Measurements from ENCODE around the gene SGCA.

SGCA gene

GRCh38 chr17:50218071-50218759 lies 52.4 kb downstream of the SGCA start:
- Mint-ChIP-seq H3K9me3 (no peaks in the 10 kb centered on the region), H3K4me3 (no peak overlapping the region), H3K36me3 (ENCODE audit: insufficient read depth) (no peaks in the 10 kb centered on the region), H3K27me3 (peaks cover 29 to 51% of the 10 kb centered on the region in 2 donors), H3K27ac (no peak overlapping the region), H3K4me1 (ENCODE audit: low read depth in 2 of 2) (peaks cover 2 to 4% of the 10 kb centered on the region in 2 donors)
- ATAC-seq (replicated peaks): no peak
- DNase-seq: no peak

GRCh38 chr17:50218771-50219315 lies 53.0 kb downstream of the SGCA start:
- no peak overlapping the region for H3K27ac Mint-ChIP-seq
- DNase-seq (no peak), ATAC-seq (replicated peaks) (no peak)
- H3K36me3 Mint-ChIP-seq (ENCODE audit: insufficient read depth): no peaks in the 10 kb centered on the region
- no peaks in the 10 kb centered on the region for H3K9me3 Mint-ChIP-seq
- H3K27me3 Mint-ChIP-seq: peaks cover 29 to 48% of the 10 kb centered on the region in 2 donors
- H3K4me1 Mint-ChIP-seq (ENCODE audit: low read depth in 2 of 2): no peaks in the 10 kb centered on the region
- H3K4me3 Mint-ChIP-seq: no peak overlapping the region

GRCh38 chr17:50219342-50219741 lies 53.5 kb downstream of the SGCA start:
- Mint-ChIP-seq H3K4me3 (no peak overlapping the region), H3K9me3 (no peaks in the 10 kb centered on the region), H3K4me1 (ENCODE audit: low read depth in 2 of 2) (no peaks in the 10 kb centered on the region), H3K27me3 (peaks cover 26 to 43% of the 10 kb centered on the region in 2 donors), H3K36me3 (ENCODE audit: insufficient read depth) (no peaks in the 10 kb centered on the region), H3K27ac (no peak overlapping the region)
- ATAC-seq (replicated peaks): no peak
- no peak for DNase-seq

- peaks cover 24 to 37% of the 10 kb centered on the region in 2 donors for H3K27me3 Mint-ChIP-seq
These were observed 54.2 kb downstream of the SGCA start for GRCh38 chr17:50219939-50220465.

GRCh38 chr17:50220811-50221210 lies 55.0 kb downstream of the SGCA start:
- no peak overlapping the region for H3K4me3 Mint-ChIP-seq
- DNase-seq: no peak
- no peak for ATAC-seq (replicated peaks)
- peaks cover 0 to under 1% of the 10 kb centered on the region in 2 donors for H3K9me3 Mint-ChIP-seq
- H3K27me3 Mint-ChIP-seq: peaks cover 24 to 36% of the 10 kb centered on the region in 2 donors
- no peaks in the 10 kb centered on the region for H3K4me1 Mint-ChIP-seq (ENCODE audit: low read depth in 2 of 2)
- no peak overlapping the region for H3K27ac Mint-ChIP-seq
- H3K36me3 Mint-ChIP-seq (ENCODE audit: insufficient read depth): no peaks in the 10 kb centered on the region

More at GRCh38 chr17:50219939-50220465, 54.2 kb downstream of the SGCA start:
- Mint-ChIP-seq H3K9me3 (no peaks in the 10 kb centered on the region), H3K27ac (no peak overlapping the region), H3K36me3 (ENCODE audit: insufficient read depth) (no peaks in the 10 kb centered on the region), H3K4me1 (ENCODE audit: low read depth in 2 of 2) (no peaks in the 10 kb centered on the region), H3K4me3 (no peak overlapping the region)
- no peak for ATAC-seq (replicated peaks)
- DNase-seq: no peak

GRCh38 chr17:50221266-50221863 lies 55.6 kb downstream of the SGCA start:
- Mint-ChIP-seq H3K4me3 (no peak overlapping the region), H3K27ac (no peak overlapping the region), H3K36me3 (ENCODE audit: insufficient read depth) (no peaks in the 10 kb centered on the region), H3K27me3 (peaks cover 24 to 32% of the 10 kb centered on the region in 2 donors), H3K9me3 (peaks cover 0 to 4% of the 10 kb centered on the region in 2 donors), H3K4me1 (ENCODE audit: low read depth in 2 of 2) (no peaks in the 10 kb centered on the region)
- no peak for ATAC-seq (replicated peaks)
- no peak for DNase-seq

GRCh38 chr17:50221864-50222545 lies 56.2 kb downstream of the SGCA start:
- peaks cover 22 to 26% of the 10 kb centered on the region in 2 donors for H3K27me3 Mint-ChIP-seq
- no peak for DNase-seq

GRCh38 chr17:50222922-50223321 lies 57.1 kb downstream of the SGCA start:
- ATAC-seq (replicated peaks) (no peak), DNase-seq (no peak)
- Mint-ChIP-seq H3K4me3 (no peak overlapping the region), H3K36me3 (ENCODE audit: insufficient read depth) (no peaks in the 10 kb centered on the region), H3K27ac (no peak overlapping the region), H3K4me1 (ENCODE audit: low read depth in 2 of 2) (no peaks in the 10 kb centered on the region), H3K27me3 (peaks cover 13 to 25% of the 10 kb centered on the region in 2 donors), H3K9me3 (peaks cover 0 to 6% of the 10 kb centered on the region in 2 donors)

More at GRCh38 chr17:50221864-50222545, 56.2 kb downstream of the SGCA start:
- H3K4me3 Mint-ChIP-seq: no peak overlapping the region
- H3K9me3 Mint-ChIP-seq: peaks cover 0 to 4% of the 10 kb centered on the region in 2 donors
- no peak overlapping the region for H3K27ac Mint-ChIP-seq
- no peaks in the 10 kb centered on the region for H3K4me1 Mint-ChIP-seq (ENCODE audit: low read depth in 2 of 2)
- no peaks in the 10 kb centered on the region for H3K36me3 Mint-ChIP-seq (ENCODE audit: insufficient read depth)
- ATAC-seq (replicated peaks): no peak
